Cortex of kidney (tissue), 1 donor: Measurements from ENCODE around the gene SMAD1.

ENCODE experiments used
- DNase-seq: peaks from one replicate; lab custom pipeline; 2025; lab: John Stamatoyannopoulos, UW

The SMAD1 gene

DNA sequence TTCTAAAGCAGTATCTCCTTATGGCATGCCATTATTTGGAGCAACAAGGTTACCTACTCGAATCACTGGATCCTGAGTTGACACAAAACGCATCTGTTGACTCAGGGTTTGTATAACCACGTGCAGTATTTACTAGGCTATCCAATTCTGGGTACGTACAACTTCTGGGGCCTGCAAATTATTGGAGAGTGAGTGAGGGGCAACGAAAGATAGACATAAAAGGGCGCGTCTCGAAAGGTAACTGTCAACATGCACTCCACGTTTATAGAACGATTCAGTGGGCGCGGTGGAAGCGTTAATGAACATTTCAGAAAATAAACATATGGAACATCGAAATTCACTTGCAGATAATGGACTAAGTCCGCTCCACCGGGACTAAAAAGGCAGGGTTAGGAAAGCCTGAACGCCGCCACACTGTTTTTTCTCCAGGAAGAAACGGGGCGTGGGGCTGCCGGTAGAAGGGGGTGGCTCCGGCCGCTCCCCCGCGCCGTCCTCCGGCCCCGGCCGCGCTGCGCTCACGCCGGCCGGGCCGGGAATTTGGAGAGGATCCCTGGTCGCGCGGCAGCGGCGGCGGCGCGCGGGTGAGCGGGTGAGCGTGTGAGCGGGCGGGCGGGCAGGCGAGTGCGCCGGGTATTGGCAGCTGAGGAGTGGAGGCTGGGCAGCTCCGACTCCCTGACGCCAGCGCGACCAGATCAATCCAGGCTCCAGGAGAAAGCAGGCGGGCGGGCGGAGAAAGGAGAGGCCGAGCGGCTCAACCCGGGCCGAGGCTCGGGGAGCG, at the start of gene SMAD1:
TSS of gene SMAD1 (plus strand) at position 690 of the 778 bp plus-strand sequence. CDS start 32,761 bp downstream, outside the sequence.
- peak; percentile 17 for DNase-seq

GRCh38 chr4:145433684-145434083, 48.0 kb upstream of the SMAD1 start:
- no peak for DNase-seq

DNA sequence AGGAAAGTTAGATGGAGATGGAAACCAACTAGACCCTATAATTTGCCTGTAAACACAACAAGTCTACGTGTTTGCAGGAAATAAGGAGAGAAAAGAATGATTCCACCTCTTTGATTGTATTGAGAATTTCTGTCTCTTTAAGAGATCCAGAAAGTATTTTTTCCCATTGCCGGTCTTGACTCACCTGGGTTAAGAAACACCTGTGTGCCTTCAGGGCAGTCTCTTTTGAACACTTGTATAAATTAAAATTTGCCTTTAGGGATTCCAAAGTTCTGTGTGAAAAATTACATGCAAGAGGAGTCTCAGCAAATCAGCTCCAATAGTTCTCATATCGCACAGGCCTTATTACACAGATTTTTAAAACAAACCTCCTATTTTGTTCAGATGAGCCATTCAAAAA, 46.0 kb upstream of the SMAD1 start:
- DNase-seq, result no peak

DNA sequence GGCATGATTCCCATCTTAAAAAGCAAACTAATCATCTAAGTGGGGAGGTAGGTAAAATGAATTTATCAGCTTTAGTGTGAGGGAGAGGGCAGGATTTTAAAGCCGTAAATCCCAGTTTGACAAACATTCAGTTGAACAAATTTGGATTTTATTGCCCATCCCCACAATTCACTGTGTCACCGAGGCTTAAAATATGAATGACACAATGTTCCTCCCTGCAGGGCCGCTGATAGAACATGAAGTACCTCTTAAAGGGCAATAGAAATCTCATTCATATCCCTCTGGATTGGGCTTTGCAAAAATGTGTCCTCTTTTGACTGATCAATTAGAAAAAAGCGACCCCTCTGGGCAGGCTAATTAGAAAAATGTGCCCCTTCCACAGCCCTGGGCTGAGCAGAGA, 45.5 kb upstream of the SMAD1 start:
- no peak for DNase-seq

- DNase-seq, result no peak
These were observed 44.9 kb upstream of the SMAD1 start for GRCh38 chr4:145436796-145437195.

DNA sequence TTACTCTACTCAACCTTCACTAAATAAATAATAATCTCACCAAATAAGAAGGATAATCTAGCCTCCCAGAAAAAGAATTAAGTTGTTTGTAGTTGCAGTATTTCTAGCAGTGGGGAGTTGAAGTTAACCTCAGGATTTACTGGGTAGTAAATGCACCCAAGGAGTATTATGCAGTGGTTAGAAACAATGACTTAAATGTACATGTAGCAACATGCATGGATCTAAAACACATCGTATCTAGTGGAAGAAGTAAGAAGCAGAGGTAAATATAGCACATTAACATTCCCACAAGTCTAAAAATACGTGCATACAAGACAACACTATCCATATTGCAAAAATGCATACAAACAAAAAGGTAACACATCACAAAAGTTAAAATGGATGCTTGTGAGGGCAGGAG, 44.2 kb upstream of the SMAD1 start:
- no peak for DNase-seq

- DNase-seq, result no peak
These were observed 43.4 kb upstream of the SMAD1 start for GRCh38 chr4:145438298-145438697.

- DNase-seq, result no peak
These were observed 41.2 kb upstream of the SMAD1 start for GRCh38 chr4:145440292-145441007.

DNA sequence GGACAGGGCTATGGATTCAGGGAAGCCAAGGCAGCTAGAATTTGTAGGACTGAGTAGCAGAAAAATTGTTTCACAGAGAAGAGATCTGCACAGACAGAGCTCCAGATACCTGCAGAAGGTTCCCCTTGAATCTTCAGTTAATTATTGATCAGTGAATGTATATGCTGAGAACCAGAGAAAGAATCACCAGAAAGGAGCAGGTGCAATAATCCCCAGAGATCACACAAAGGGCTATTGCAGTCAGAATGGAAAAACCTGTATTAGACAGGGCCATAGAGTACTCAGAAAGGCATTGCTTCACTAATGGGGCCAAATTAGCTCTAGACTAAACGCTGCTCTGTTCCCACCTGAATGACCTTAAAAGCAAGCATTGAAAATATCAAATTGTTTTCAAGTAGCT, 35.5 kb upstream of the SMAD1 start:
- no peak for DNase-seq

DNA sequence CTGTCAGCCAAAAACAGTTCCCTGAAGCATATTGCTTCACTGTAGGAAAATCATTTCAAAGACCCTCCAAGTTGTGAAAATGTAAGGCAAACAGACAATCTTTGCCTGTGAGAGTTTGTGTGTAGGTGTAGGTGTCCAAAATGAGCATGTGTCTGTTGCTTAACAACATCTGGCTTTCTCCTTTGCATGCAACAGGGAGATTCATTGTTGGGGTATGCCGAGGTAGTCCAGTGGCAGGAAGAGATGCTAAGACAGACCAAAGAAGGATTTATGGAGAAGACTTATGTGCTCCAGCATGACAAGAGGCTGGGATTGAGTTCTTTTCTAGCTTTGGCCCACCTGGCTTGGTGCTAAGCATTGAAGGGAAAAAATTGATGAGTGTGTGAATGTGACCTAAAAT, 29.8 kb upstream of the SMAD1 start:
- DNase-seq, result no peak

DNA sequence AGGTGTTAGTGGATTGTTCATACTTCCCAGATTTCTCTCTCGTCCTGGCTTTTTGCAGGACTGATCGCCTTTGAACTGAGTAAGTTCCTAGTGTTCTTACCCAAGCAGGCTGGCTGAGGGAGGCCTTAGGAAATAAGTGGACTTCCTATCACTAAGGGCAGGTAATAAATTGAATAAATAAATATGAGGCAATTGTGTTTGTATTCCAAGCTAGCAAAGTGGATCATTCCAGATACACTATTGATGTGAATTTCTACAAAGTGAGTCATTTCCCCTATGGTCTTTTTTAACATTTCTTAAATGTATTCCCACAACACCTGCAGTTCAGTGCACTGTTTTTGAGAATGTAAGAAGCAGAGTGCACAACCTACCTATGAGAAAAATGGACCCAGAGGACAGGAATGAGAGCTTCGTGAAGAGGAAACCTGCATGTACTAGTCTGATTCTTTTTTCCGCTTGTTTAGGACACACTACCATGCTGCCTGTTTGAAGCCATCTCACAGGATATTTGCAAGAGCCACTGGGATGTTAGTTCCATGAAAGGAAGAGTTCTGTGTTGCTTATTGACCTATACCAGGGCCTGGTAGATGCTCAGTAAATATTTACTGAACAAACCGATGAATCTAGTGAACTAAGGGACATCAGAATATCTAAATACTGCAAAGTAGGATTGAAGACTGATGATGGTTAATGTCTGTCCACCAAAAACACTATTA, 29.0 kb upstream of the SMAD1 start:
- DNase-seq, result no peak

DNA sequence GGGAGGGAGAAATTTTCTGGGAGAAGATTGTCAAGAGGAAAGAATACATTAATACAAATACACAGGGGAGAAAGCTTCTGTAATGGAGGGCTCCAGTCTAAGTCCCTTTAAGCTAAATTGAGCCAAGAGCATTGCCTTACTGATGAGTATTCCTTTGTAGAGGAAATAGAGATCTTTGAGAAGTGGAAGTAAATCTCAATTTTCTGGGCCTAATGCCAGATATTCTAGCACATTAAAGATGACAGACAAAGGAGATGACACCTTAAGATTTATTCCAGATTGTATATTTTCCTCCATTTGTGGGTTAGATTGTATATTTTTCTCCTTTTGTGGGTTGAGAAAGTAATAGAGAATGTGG, 28.5 kb upstream of the SMAD1 start:
- no peak for DNase-seq

GRCh38 chr4:145473203-145473602, 8.4 kb upstream of the SMAD1 start:
- DNase-seq, result no peak

- no peak for DNase-seq
These were observed 1.4 kb upstream of the SMAD1 start for GRCh38 chr4:145480257-145480656.

DNA sequence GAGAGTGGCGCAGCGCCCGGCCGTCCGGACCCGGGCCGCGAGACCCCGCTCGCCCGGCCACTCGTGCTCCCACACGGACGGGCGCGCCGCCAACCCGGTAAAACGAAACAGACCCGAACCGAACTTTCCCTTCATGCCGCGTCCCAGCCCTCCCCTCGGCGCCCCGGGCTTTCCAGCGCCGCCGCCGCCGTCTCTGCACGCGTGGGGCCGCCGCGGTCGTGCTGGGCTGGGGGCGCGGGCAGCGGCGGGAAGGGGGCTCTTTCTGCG, 222 bp downstream of the SMAD1 start:
- DNase-seq, result no peak

DNA sequence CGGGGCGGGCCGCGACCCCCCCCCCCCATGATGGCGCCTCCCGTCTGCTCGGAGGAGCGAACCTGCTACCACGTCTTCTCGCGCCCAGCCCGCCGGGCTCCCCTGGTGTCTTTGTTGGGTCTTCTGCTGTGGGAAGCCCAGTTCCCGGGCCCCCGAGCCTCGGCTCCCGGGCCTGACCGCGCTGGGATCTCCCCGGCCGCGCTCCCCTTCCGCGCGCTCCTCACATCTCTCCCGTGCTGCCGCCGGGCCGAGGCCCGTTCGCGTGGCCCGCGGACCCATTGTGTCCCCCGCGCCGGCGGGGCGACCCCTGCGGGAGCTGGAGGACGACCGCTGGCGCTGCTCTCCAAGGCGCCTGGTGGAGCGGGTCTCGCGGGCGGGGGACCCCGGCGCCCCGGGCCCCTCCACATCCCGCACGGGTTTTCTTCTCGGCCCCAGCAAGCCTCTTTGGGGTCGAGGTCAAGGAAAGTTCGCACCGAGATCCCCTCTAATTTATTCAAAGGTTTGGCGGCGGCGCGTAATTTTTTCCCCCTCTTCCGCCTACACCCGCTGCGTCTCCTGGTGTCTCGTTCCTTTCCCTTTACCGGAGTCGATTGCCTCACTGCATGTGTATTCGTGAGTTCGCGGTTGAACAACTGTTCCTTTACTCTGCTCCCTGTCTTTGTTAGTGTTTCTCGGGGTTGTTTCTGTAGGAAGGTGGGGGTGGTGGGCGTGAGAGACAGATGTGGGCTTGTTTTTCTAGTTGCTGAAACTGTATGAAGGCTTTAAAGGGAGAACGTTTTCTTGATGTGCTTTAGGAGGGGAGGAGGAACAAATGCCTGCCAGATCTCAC, 770 bp downstream of the SMAD1 start:
- DNase-seq, result peak; percentile 28

GRCh38 chr4:145483514-145483913, 1.9 kb downstream of the SMAD1 start:
- no peak for DNase-seq

GRCh38 chr4:145484225-145484846, 2.7 kb downstream of the SMAD1 start:
- DNase-seq, result no peak

DNA sequence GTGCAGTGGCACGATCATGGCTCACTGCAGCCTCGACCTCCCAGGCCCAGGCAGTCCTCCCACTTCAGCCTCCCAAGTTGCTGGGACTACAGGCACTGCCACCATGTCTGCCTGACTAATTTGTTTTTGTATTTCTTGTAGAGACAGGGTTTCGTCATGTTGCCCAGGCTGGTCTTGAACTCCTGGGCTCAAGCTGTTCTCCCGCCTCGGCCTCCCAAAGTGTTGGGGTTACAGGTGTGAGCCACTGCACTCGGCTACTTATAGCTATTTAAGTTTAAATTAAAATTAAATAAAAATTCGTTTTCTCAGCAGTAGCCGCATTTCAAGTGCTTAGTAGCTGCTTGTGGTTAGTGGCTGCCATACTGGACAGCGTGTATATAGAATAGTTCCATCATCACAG, 3.5 kb downstream of the SMAD1 start:
- DNase-seq, result no peak

DNA sequence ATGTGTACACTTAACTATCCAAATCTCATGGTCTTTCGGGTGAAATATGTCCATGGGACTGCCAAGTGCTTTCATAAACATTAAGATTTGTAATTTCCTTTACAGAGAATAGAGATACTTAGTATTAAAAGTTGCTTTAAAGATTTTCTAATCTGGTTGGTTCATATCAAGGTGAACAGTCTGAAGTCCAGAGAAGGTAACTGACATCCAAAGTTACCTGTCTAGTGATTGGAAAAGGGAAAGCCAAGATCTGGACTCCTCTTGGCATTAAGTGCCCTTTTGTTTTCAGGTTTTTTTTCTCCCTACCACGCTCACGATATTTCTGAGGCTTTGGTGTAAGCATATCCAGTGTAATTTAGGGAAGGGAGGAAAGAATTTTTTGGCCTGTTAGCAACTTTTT, 5.0 kb downstream of the SMAD1 start:
- DNase-seq, result no peak

GRCh38 chr4:145487631-145488030, 6.0 kb downstream of the SMAD1 start:
- DNase-seq, result no peak

GRCh38 chr4:145488310-145488709, 6.7 kb downstream of the SMAD1 start:
- DNase-seq, result no peak
